GM23248 (cell line): ENCODE data around the gene DTX2. TPM values are rescaled to one million over a fixed set of nuclear protein-coding genes. Genes with fewer than 3 reads are reported as not detected.
"Not testable (repeated sequence)": the region's sequence is repeated elsewhere in the genome, so short reads cannot be mapped to it uniquely, and the experiment has no call there.

Source experiments
- DNase-seq: peaks from one replicate; pipeline ENCODE4 v3.0.0-alpha.2; 2015
- H2AFZ ChIP-seq: fragments of 200-600 bp; sonication (generic); 2 replicates; pipeline ENCODE4 v1.6.1; 2016; ENCODE audit warnings: antibody characterized with exemption
- H3F3A ChIP-seq: fragments of 200-600 bp; sonication (generic); 2 replicates; pipeline ENCODE4 v1.6.1; 2016; ENCODE audit warnings: mild to moderate bottlenecking, antibody characterized with exemption, mixed run types; ENCODE audit not compliant: insufficient read depth
- H3K27ac ChIP-seq: fragments of 200-600 bp; sonication (generic); 2 replicates; pipeline ENCODE4 v1.5.1; 2016; ENCODE audit warnings: mild to moderate bottlenecking
- H3K27me3 ChIP-seq: fragments of 200-600 bp; sonication (generic); replicated peaks from 2 replicates; pipeline ENCODE4 v1.6.1; 2016; ENCODE audit warnings: mild to moderate bottlenecking; ENCODE audit not compliant: insufficient read depth
- H3K36me3 ChIP-seq: fragments of 200-600 bp; sonication (generic); 2 replicates; pipeline ENCODE4 v1.6.1; 2016; ENCODE audit warnings: low read depth, mild to moderate bottlenecking
- H3K4me1 ChIP-seq: fragments of 200-600 bp; sonication (generic); 2 replicates; pipeline ENCODE4 v1.6.1; 2016; ENCODE audit warnings: mild to moderate bottlenecking; ENCODE audit not compliant: insufficient read depth
- H3K4me2 ChIP-seq: fragments of 200-600 bp; sonication (generic); one replicate; pipeline ENCODE4 v1.6.1; 2016; ENCODE audit warnings: mild to moderate bottlenecking; ENCODE audit not compliant: unreplicated experiment
- H3K4me3 ChIP-seq: fragments of 200-600 bp; sonication (generic); 2 replicates; pipeline ENCODE4 v1.5.1; 2016; ENCODE audit warnings: mild to moderate bottlenecking
- H3K79me2 ChIP-seq: fragments of 200-600 bp; sonication (generic); 2 replicates; pipeline ENCODE4 v1.6.1; 2016; ENCODE audit warnings: mild to moderate bottlenecking; ENCODE audit not compliant: insufficient read depth
- H3K9ac ChIP-seq: fragments of 200-600 bp; sonication (generic); 2 replicates; pipeline ENCODE4 v1.6.1; 2016; ENCODE audit warnings: mild to moderate bottlenecking
- H3K9me2 ChIP-seq: fragments of 200-600 bp; sonication (generic); 2 replicates; pipeline ENCODE4 v1.6.1; 2016; ENCODE audit warnings: mixed run types, mild to moderate bottlenecking, moderate library complexity; ENCODE audit not compliant: insufficient read depth
- H3K9me3 ChIP-seq: fragments of 200-600 bp; sonication (generic); one replicate; pipeline ENCODE4 v1.6.1; 2017; ENCODE audit warnings: low read depth
- H4K20me1 ChIP-seq: fragments of 200-600 bp; sonication (generic); 2 replicates; pipeline ENCODE4 v1.6.0; 2016; ENCODE audit not compliant: insufficient read depth
- WGBS, 2 experiments: methylation state at CpG; one replicate each; pipeline ENCODE4 v1.1.6; 2015 to 2017; ENCODE audit warnings: low lambda C conversion rate in 2 of 2, low coverage in 1 of 2; ENCODE audit errors: missing lambda C conversion rate in 2 of 2; 5-methylcytosine and 5-hydroxymethylcytosine counted together
- in situ Hi-C: fragments of 300-500 bp; cut with MboI; formaldehyde crosslinking; loops from 2 replicates; pipeline ENCODE4 v1.15.0; 2020
- polyA plus RNA-seq: library from polyadenylated mRNA; unstranded; fragments of >200 nt; fragmentation: Nextera tagmentation; extraction: Ambion mirVana; gene quantifications from 2 replicates; pipeline ENCODE4 v1.2.1, GENCODE V29; 2016
- total RNA-seq: library from RNA; depleted of rRNA; stranded (reverse); fragments of >200 nt; shearing (Covaris generic); gene quantifications from 2 replicates; pipeline ENCODE4 v1.2.3, GENCODE V29; 2014

DTX2 gene
- total and polyA plus RNA-seq, 2 experiments from 2014 or later, result 4.3 to 9.7 TPM

DNA sequence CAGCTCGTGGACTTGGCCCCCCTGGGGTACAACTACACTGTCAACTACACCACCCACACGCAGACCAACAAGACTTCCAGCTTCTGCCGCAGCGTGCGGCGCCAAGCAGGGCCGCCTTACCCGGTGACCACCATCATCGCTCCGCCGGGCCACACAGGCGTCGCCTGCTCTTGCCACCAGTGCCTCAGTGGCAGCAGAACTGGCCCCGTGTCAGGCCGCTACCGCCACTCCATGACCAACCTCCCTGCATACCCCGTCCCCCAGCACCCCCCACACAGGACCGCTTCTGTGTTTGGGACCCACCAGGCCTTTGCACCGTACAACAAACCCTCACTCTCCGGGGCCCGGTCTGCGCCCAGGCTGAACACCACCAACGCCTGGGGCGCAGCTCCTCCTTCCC is 21.2 kb downstream of the DTX2 start:
- H3F3A ChIP-seq, H3K4me3 ChIP-seq, H3K9me3 ChIP-seq, in situ Hi-C loops, H2AFZ ChIP-seq, H3K27me3 ChIP-seq, H3K9me2 ChIP-seq, DNase-seq, H3K36me3 ChIP-seq, H3K4me2 ChIP-seq, H3K79me2 ChIP-seq, H4K20me1 ChIP-seq, H3K27ac ChIP-seq, H3K4me1 ChIP-seq, H3K9ac ChIP-seq: not testable (repeated sequence)
- 95 to 98% methylated on average over 15 to 24 of the region's 24 CpGs for WGBS, 2 experiments

DNA sequence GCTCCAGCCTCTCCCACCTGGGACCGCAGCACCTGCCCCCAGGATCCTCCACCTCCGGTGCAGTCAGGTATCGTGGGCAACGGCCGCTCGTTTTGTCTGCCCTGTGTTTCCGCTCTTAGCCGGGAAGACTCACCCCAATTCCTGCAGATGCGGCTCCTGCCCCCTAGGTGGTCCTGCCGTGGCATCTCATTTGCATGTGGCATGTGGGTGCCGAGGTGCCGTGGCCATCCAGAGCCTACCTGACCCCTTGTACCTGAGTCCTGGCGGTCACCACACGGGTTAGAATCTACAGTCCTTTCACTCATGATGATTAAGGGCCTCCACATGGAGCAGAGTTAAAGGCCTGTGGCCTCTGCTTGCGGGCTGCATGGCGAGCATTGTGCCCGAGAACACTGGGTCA is 21.6 kb downstream of the DTX2 start:
- H3K4me1 ChIP-seq, H3K4me3 ChIP-seq, H3K4me2 ChIP-seq, H3K9ac ChIP-seq, H2AFZ ChIP-seq, H3K79me2 ChIP-seq, H4K20me1 ChIP-seq, H3K27ac ChIP-seq, H3K27me3 ChIP-seq, H3K9me3 ChIP-seq, H3K9me2 ChIP-seq, H3F3A ChIP-seq, H3K36me3 ChIP-seq, DNase-seq, in situ Hi-C loops: not testable (repeated sequence)
- 88 to 96% methylated on average over 6 to 17 of the region's 17 CpGs for WGBS, 2 experiments

DNA sequence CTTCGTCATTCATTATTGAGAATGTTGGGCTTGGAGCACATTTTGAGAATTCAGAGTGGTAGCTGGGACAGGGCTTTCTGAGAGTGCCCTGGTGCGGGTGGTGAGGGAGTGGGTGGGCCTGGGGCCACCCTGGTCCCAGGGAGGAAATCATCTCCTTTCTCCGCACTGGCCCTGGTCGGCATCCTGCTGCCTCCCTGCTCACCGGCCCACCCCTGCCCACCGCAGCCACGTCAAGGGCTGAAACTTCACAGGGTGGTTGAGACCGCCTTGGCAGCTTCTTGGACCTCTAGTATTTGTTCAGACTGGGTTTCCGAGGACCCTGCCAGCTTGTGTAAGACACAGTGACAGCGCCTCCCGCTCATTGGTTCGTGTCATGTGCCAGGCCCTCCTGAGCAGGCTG is 22.9 kb downstream of the DTX2 start:
- H3K4me3 ChIP-seq, in situ Hi-C loops, H3K79me2 ChIP-seq, H3K9me3 ChIP-seq, H3K9me2 ChIP-seq, H4K20me1 ChIP-seq, DNase-seq, H3K9ac ChIP-seq, H3F3A ChIP-seq, H3K36me3 ChIP-seq, H3K4me1 ChIP-seq, H3K4me2 ChIP-seq, H2AFZ ChIP-seq, H3K27ac ChIP-seq, H3K27me3 ChIP-seq: not testable (repeated sequence)
- WGBS, 2 experiments, result no CpG with 5 or more reads among the region's 12 CpGs

DNA sequence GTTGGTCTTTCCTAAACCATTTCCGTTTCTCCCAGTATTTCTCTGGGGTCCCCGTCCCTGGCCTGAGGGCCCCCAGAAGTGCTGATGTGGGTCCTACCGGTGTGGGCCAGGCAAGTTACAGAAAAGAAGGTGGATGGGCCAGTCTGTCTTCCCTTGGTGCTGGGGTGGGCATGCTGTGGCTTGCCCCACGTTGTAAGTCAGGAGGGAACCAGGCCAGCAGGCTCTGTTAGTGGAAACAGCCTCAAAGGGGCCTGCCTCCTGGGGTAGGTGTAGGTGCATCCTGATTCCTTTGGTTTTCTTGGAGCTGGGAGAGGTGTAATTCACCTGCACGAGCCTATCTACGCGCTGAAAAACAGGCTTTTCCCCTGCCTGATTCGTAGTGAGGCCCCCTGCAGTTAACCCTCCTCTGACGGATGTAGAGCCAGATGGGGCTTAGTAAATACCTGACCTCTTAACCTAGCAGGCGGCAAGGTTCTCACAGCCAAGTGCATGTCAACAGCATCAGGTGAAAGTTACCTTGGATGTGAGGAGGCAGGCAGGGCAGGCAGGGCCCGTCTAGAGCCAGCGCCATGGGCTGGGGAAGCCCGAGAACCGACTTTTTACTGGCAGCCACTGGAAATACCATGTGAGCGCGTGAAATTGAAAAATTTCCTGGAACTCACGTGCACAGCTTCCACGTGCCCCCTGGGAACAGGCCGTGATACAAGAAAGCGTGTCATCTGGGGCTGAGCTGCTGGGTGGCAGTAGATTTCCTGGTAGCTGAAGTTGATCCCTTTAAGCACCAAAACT is 24.5 kb downstream of the DTX2 start:
- H3K36me3 ChIP-seq, H3K4me1 ChIP-seq, H3K9ac ChIP-seq, H3K4me2 ChIP-seq, H3K27ac ChIP-seq, H4K20me1 ChIP-seq, H3K4me3 ChIP-seq, H3K9me3 ChIP-seq, H3K79me2 ChIP-seq, H3F3A ChIP-seq, H3K27me3 ChIP-seq, H3K9me2 ChIP-seq, DNase-seq, H2AFZ ChIP-seq, in situ Hi-C loops: not testable (repeated sequence)
- 80 to 82% methylated on average over 2 to 4 of the region's 20 CpGs for WGBS, 2 experiments

DNA sequence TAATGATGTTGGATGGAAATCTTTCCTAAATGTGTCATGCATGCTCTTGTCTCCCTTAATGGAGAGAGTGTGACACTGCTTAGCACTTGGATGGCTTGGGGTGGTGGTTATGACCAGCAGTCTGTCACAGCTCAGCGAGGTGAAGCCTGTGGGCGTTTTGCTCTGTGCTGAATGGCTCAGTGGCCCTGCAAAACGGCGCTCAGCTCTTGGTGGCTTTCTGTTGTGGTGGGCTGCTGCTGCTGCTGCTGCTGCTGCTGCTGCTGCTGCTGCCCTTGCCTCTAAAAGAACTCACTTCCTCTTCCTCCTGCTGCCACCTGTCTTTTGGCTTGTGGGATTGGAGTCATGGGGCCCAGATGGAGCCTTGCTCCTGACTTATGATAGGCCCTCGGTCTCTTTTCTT is 25.1 kb downstream of the DTX2 start:
- H3K27ac ChIP-seq, H3F3A ChIP-seq, DNase-seq, H3K27me3 ChIP-seq, H3K79me2 ChIP-seq, H3K4me1 ChIP-seq, H3K4me2 ChIP-seq, H3K9me2 ChIP-seq, in situ Hi-C loops, H4K20me1 ChIP-seq, H2AFZ ChIP-seq, H3K4me3 ChIP-seq, H3K9me3 ChIP-seq, H3K36me3 ChIP-seq, H3K9ac ChIP-seq: not testable (repeated sequence)
- 63% methylated on average over 2 of the region's 5 CpGs; no CpG with 5 or more reads in 1 of the 2 experiments for WGBS, 2 experiments

DNA sequence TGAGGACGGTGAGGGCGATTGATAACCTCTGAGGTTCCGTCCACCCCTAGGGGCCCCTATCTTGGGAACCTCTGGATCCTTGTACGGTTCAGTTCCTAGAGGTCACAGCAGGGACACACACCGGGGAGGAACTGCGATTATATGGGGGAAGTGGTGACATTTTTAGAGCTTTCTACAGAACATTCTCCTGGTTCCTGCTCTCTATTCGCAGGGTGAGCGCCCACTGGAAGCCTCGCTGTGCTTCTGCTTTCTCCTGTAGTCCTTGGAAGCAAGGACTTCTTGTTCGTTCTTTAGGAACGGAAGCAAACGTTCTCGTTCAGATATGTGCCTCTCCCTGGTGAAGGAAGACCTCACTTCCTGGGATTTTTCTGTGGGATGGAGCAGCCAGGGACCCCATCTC is 26.5 kb downstream of the DTX2 start:
- H3K9ac ChIP-seq, H3K4me1 ChIP-seq, in situ Hi-C loops, H3K9me2 ChIP-seq, H4K20me1 ChIP-seq, H3K9me3 ChIP-seq, H3K27ac ChIP-seq, H3K4me3 ChIP-seq, H3F3A ChIP-seq, H3K79me2 ChIP-seq, H3K4me2 ChIP-seq, DNase-seq, H2AFZ ChIP-seq, H3K36me3 ChIP-seq, H3K27me3 ChIP-seq: not testable (repeated sequence)
- 83 to 100% methylated on average over 4 to 12 of the region's 13 CpGs for WGBS, 2 experiments

DNA sequence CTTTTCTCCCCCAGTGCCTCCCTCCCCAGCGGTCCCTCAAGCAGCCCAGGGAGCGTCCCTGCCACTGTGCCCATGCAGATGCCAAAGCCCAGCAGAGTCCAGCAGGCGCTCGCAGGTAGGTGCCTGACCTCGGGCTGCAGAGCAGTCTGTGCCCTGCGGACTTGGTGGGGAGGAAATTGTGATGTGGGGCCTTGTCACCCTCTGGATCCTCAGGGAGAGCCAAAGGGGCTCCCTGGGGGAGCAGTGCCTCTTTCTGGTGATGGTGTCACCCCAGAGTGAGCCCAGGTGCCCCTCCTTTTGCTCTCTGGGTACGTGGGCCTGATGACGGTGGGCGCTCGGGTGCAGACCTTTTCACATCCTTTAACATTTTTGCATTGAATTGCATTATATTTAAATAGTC is 30.6 kb downstream of the DTX2 start:
- H3K27ac ChIP-seq, H3K4me1 ChIP-seq, H4K20me1 ChIP-seq, H3K4me3 ChIP-seq, H3F3A ChIP-seq, H3K79me2 ChIP-seq, in situ Hi-C loops, DNase-seq, H3K4me2 ChIP-seq, H3K36me3 ChIP-seq, H3K9me3 ChIP-seq, H3K9me2 ChIP-seq, H3K9ac ChIP-seq, H2AFZ ChIP-seq, H3K27me3 ChIP-seq: not testable (repeated sequence)
- 80 to 100% methylated on average over 1 to 4 of the region's 10 CpGs for WGBS, 2 experiments

DNA sequence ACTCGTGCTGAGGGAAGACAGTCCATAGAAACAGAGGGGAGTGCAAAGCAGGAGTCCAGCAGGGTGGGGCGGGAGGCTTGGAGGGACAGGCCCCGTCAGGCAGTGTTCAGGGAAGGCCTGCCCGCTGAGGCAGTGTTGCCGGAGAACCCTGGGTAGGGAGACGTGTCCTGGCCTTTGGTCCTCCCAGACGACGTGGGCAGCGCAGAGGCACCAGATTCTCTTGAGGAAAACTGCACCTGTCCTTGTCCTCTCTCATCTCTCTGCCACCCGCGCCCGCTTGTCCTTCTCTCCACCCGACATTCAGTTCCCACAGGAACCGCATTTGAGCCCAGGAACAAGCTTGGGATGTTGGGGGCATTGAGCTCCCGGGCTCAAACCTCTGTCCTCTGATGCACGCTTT is 34.2 kb downstream of the DTX2 start:
- WGBS, 2 experiments, result 90 to 94% methylated on average over 7 to 16 of the region's 16 CpGs
- H3K4me1 ChIP-seq, H4K20me1 ChIP-seq: not testable (repeated sequence)

More for the DNA sequence above, 34.2 kb downstream of the DTX2 start:
- H3K79me2 ChIP-seq, H3K9me3 ChIP-seq, H3K9me2 ChIP-seq, H3K27ac ChIP-seq, H3K27me3 ChIP-seq, H3K4me2 ChIP-seq, H3K9ac ChIP-seq, in situ Hi-C loops, H3K4me3 ChIP-seq, H3F3A ChIP-seq, H2AFZ ChIP-seq, H3K36me3 ChIP-seq, DNase-seq: not testable (repeated sequence)
